PFSK-1 (cell line): ENCODE measurements around the gene MACF1.

Source experiments
- POLR2AphosphoS5 ChIP-seq: IDR thresholded peaks from 2 replicates; pipeline ENCODE4 v1.6.1; 2012; ENCODE audit warnings: low read depth, mild to moderate bottlenecking, control low read depth, low read length, moderate library complexity
- SIN3A ChIP-seq: IDR thresholded peaks from 2 replicates; pipeline ENCODE4 v1.6.1; 2012; ENCODE audit warnings: mild to moderate bottlenecking, low read length, moderate library complexity, borderline replicate concordance; ENCODE audit not compliant: insufficient read depth
- TAF1 ChIP-seq: IDR thresholded peaks from 2 replicates; pipeline ENCODE4 v1.6.1; 2012; ENCODE audit warnings: low read length, control low read depth, borderline replicate concordance; ENCODE audit not compliant: insufficient read depth
- TF ChIP-seq, protein P1 (sequence below), 2 experiments: IDR thresholded peaks; 2 replicates each; pipeline versions ENCODE4 v1.6.1 to v1.8.0; 2011 to 2012; ENCODE audit warnings: low read depth in 2 of 2, low read length in 2 of 2, control low read depth in 1 of 2, inconsistent platforms in 1 of 2, mild to moderate bottlenecking in 1 of 2, moderate library complexity in 1 of 2; ENCODE audit not compliant: insufficient read depth in 1 of 2

DNA sequence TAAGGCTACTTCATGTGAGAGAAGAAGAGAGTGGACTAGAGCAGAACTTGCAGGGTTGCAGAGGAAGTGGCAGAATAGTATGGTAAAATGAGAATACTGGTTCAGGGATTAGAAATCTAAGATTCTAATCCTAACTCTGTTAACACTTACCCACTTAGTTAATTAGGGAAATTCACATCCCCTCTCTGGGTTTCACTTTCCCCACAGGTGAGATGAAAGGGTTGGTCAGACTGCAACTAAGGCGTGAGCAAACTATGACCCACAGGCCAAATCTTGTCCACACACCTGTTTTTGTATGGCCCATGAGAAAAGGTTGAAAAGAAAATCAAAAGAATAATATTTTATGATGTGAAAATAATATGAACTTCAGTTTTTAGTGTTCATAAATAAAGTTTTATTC lies 117.5 kb downstream of the MACF1 start:
- TF ChIP-seq, protein P1, sequence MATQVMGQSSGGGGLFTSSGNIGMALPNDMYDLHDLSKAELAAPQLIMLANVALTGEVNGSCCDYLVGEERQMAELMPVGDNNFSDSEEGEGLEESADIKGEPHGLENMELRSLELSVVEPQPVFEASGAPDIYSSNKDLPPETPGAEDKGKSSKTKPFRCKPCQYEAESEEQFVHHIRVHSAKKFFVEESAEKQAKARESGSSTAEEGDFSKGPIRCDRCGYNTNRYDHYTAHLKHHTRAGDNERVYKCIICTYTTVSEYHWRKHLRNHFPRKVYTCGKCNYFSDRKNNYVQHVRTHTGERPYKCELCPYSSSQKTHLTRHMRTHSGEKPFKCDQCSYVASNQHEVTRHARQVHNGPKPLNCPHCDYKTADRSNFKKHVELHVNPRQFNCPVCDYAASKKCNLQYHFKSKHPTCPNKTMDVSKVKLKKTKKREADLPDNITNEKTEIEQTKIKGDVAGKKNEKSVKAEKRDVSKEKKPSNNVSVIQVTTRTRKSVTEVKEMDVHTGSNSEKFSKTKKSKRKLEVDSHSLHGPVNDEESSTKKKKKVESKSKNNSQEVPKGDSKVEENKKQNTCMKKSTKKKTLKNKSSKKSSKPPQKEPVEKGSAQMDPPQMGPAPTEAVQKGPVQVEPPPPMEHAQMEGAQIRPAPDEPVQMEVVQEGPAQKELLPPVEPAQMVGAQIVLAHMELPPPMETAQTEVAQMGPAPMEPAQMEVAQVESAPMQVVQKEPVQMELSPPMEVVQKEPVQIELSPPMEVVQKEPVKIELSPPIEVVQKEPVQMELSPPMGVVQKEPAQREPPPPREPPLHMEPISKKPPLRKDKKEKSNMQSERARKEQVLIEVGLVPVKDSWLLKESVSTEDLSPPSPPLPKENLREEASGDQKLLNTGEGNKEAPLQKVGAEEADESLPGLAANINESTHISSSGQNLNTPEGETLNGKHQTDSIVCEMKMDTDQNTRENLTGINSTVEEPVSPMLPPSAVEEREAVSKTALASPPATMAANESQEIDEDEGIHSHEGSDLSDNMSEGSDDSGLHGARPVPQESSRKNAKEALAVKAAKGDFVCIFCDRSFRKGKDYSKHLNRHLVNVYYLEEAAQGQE (IDR thresholded peaks at IDR 0.05; ENCODE audit: insufficient read depth in 1 of 2, low read depth in 2 of 2, low read length in 2 of 2): no peak
- no peak for TF ChIP-seq SIN3A
- no peak for TF ChIP-seq TAF1
- TF ChIP-seq POLR2AphosphoS5: no peak
